SK-N-SH (cell line): ENCODE measurements around the gene GRB10. TPM values are rescaled to one million over a fixed set of nuclear protein-coding genes. Genes with fewer than 3 reads are reported as not detected.

Experiments used
- CTCF ChIA-PET: fragments of 300-600, 350-600 bp; formaldehyde crosslinking; extraction: SDS; loops from one replicate; lab custom pipeline; 2021; lab: Yijun Ruan, JAX
- POLR2A ChIA-PET: fragments of 350-600 bp; sonication (Branson Sonifier 250); formaldehyde crosslinking; extraction: SDS; loops from one replicate; lab custom pipeline; 2020; ENCODE audit warnings: antibody characterized with exemption, inconsistent platforms; lab: Yijun Ruan, JAX
- DNase-seq: peaks from one replicate; pipeline ENCODE4 v3.0.0; 2012
- H2AFZ ChIP-seq: fragments of 200-600 bp; sonication (generic); 2 replicates; pipeline ENCODE4 v1.8.1; 2016; ENCODE audit warnings: antibody characterized with exemption, mild to moderate bottlenecking, low read depth
- H3F3A ChIP-seq: fragments of 200-600 bp; sonication (generic); replicated peaks from 2 replicates; pipeline ENCODE3; 2016; ENCODE audit warnings: antibody characterized with exemption, mild to moderate bottlenecking; ENCODE audit not compliant: insufficient read depth
- H3K27ac ChIP-seq, 2 experiments: fragments of 200-500 bp in 1 of 2; fragments of 200-600 bp in 1 of 2; sonication (Bioruptor generic) in 1 of 2; sonication (generic), shearing (Covaris generic) in 1 of 2; 2 replicates each; pipeline versions ENCODE4 v1.5.1 to v1.6.1; 2014 to 2016; ENCODE audit warnings: low read depth in 2 of 2, inconsistent platforms in 1 of 2, low read length in 1 of 2, mild to moderate bottlenecking in 1 of 2, mixed read lengths in 1 of 2
- H3K27me3 ChIP-seq: fragments of 200-600 bp; sonication (generic), shearing (Covaris generic); 2 replicates; pipeline ENCODE4 v1.6.1; 2016; ENCODE audit warnings: mixed run types; ENCODE audit not compliant: insufficient read depth
- H3K36me3 ChIP-seq, 2 experiments: fragments of 200-500 bp in 1 of 2; fragments of 200-600 bp in 1 of 2; sonication (Bioruptor generic) in 1 of 2; sonication (generic) in 1 of 2; replicated peaks in 1 of 2; 2 replicates each; pipeline versions ENCODE3 to v1.5.1; 2014 to 2016; ENCODE audit warnings: low read length in 1 of 2, mild to moderate bottlenecking in 1 of 2; ENCODE audit not compliant: insufficient read depth in 2 of 2, control insufficient read depth in 1 of 2
- H3K4me1 ChIP-seq, 2 experiments: fragments of 200-500 bp in 1 of 2; fragments of 200-600 bp in 1 of 2; sonication (Bioruptor generic) in 1 of 2; sonication (generic), shearing (Covaris generic) in 1 of 2; 2 replicates each; pipeline versions ENCODE4 v1.5.1 to v1.6.1; 2014 to 2016; ENCODE audit warnings: low read depth in 1 of 2, low read length in 1 of 2, mixed run types in 1 of 2; ENCODE audit not compliant: insufficient read depth in 2 of 2, control insufficient read depth in 1 of 2
- H3K4me2 ChIP-seq: fragments of 200-600 bp; sonication (generic), shearing (Covaris generic); 2 replicates; pipeline ENCODE4 v1.6.1; 2017; ENCODE audit warnings: mixed run types
- H3K4me3 ChIP-seq, 2 experiments: fragments of 200-500 bp in 1 of 2; fragments of 200-600 bp in 1 of 2; sonication (Bioruptor generic) in 1 of 2; sonication (generic), shearing (Covaris generic) in 1 of 2; 2 replicates each; pipeline versions ENCODE4 v1.5.1 to v1.8.1; 2014 to 2016; ENCODE audit warnings: low read depth in 2 of 2, inconsistent platforms in 1 of 2, low read length in 1 of 2, mild to moderate bottlenecking in 1 of 2, mixed read lengths in 1 of 2, moderate library complexity in 1 of 2
- H3K79me2 ChIP-seq: fragments of 200-600 bp; sonication (generic); 2 replicates; pipeline ENCODE4 v1.8.1; 2017; ENCODE audit warnings: mild to moderate bottlenecking; ENCODE audit not compliant: insufficient read depth
- H3K9ac ChIP-seq: fragments of 200-600 bp; sonication (generic); 2 replicates; pipeline ENCODE4 v1.6.1; 2017; ENCODE audit warnings: mixed run types
- H3K9me2 ChIP-seq: fragments of 200-600 bp; sonication (generic); 2 replicates; pipeline ENCODE4 v1.6.1; 2017; ENCODE audit warnings: mixed run types
- H3K9me3 ChIP-seq: fragments of 200-600 bp; sonication (generic); 2 replicates; pipeline ENCODE4 v1.6.1; 2017; ENCODE audit warnings: mixed run types, mild to moderate bottlenecking, moderate library complexity
- H4K20me1 ChIP-seq: fragments of 200-600 bp; sonication (generic); 2 replicates; pipeline ENCODE4 v1.6.1; 2017; ENCODE audit warnings: mild to moderate bottlenecking, mixed run types; ENCODE audit not compliant: insufficient read depth
- CHD2 ChIP-seq: fragments of 150-350 bp; IDR thresholded peaks from 2 replicates; pipeline ENCODE4 v1.6.1; 2018; ENCODE audit warnings: low read length; ENCODE audit not compliant: partially characterized antibody
- EZH2phosphoT487 ChIP-seq: fragments of 200-600 bp; sonication (generic); IDR thresholded peaks from 2 replicates; pipeline ENCODE4 v1.6.1; 2017; ENCODE audit warnings: low read depth, mixed run types, mild to moderate bottlenecking, antibody characterized with exemption, moderate library complexity, borderline replicate concordance
- FOXJ3 ChIP-seq: sonication (generic); formaldehyde crosslinking; IDR thresholded peaks from 2 replicates; pipeline ENCODE4 v1.5.1; 2020; ENCODE audit warnings: mild to moderate bottlenecking, missing genetic modification reagents
- FOXM1 ChIP-seq: IDR thresholded peaks from 2 replicates; pipeline ENCODE4 v1.4.0; 2012; ENCODE audit warnings: low read depth, mild to moderate bottlenecking
- GABPA ChIP-seq: IDR thresholded peaks from 2 replicates; pipeline ENCODE4 v1.4.0; 2012; ENCODE audit warnings: low read depth, mild to moderate bottlenecking
- GATA2 ChIP-seq: sonication (generic); formaldehyde crosslinking; IDR thresholded peaks from 2 replicates; pipeline ENCODE4 v1.5.0; 2020; ENCODE audit warnings: mild to moderate bottlenecking, missing genetic modification reagents
- JUND ChIP-seq: IDR thresholded peaks from 2 replicates; pipeline ENCODE4 v1.4.0; 2012
- MXI1 ChIP-seq: IDR thresholded peaks from 2 replicates; pipeline ENCODE4 v1.6.1; 2012; ENCODE audit warnings: mild to moderate bottlenecking, low read depth, low read length, improper control_type of control experiment
- NFIC ChIP-seq: IDR thresholded peaks from 2 replicates; pipeline ENCODE4 v1.4.0; 2012; ENCODE audit warnings: borderline replicate concordance
- RAD21 ChIP-seq: IDR thresholded peaks from 2 replicates; pipeline ENCODE4 v1.6.1; 2012; ENCODE audit warnings: mild to moderate bottlenecking, low read length
- RCOR1 ChIP-seq: fragments of 150-350 bp; IDR thresholded peaks from 2 replicates; pipeline ENCODE4 v1.6.1; 2017; ENCODE audit warnings: antibody characterized with exemption, low read length
- RFX5 ChIP-seq: IDR thresholded peaks from 2 replicates; pipeline ENCODE4 v1.6.1; 2012; ENCODE audit warnings: mild to moderate bottlenecking, improper control_type of control experiment, low read length
- RXRA ChIP-seq: IDR thresholded peaks from 2 replicates; pipeline ENCODE4 v1.4.0; 2012; ENCODE audit warnings: low read depth, mild to moderate bottlenecking, borderline replicate concordance
- SIN3A ChIP-seq: IDR thresholded peaks from 2 replicates; pipeline ENCODE4 v1.6.1; 2012; ENCODE audit warnings: low read depth, mild to moderate bottlenecking, low read length, moderate library complexity, borderline replicate concordance
- SMC3 ChIP-seq: IDR thresholded peaks from 2 replicates; pipeline ENCODE4 v1.6.1; 2012; ENCODE audit warnings: low read depth, low read length, improper control_type of control experiment
- TCF12 ChIP-seq: IDR thresholded peaks from 2 replicates; pipeline ENCODE4 v1.4.0; 2012
- TEAD4 ChIP-seq: IDR thresholded peaks from 2 replicates; pipeline ENCODE4 v1.4.0; 2012; ENCODE audit warnings: mild to moderate bottlenecking, borderline replicate concordance; ENCODE audit not compliant: insufficient read depth
- WGBS: methylation state at CpG from one replicate; pipeline ENCODE4 v1.1.6; 2017; ENCODE audit warnings: low lambda C conversion rate; 5-methylcytosine and 5-hydroxymethylcytosine counted together
- polyA plus RNA-seq, 3 experiments: library from polyadenylated mRNA; depleted of rRNA; stranded (reverse); fragments of >200 nt; gene quantifications; 2 replicates each; pipeline ENCODE4 v1.2.3, GENCODE V29; 2012
- TF ChIP-seq, protein P1 (sequence below): fragments of 150-350 bp; IDR thresholded peaks from 2 replicates; pipeline ENCODE4 v1.6.1; 2017; ENCODE audit warnings: antibody characterized with exemption, low read length, low read depth, borderline replicate concordance
- TF ChIP-seq, protein P2 (sequence below): fragments of 200-600 bp; sonication (generic); IDR thresholded peaks from 2 replicates; pipeline ENCODE4 v1.6.1; 2017; ENCODE audit warnings: antibody characterized with exemption, mild to moderate bottlenecking, moderate library complexity
- TF ChIP-seq, protein P3 (sequence below): IDR thresholded peaks from 2 replicates; pipeline ENCODE4 v1.4.0; 2012; ENCODE audit warnings: low read depth

GRB10 gene
- polyA plus RNA-seq, 1 of the 3 experiments (the other 2 are of a cell fraction), result 5.1 TPM

DNA sequence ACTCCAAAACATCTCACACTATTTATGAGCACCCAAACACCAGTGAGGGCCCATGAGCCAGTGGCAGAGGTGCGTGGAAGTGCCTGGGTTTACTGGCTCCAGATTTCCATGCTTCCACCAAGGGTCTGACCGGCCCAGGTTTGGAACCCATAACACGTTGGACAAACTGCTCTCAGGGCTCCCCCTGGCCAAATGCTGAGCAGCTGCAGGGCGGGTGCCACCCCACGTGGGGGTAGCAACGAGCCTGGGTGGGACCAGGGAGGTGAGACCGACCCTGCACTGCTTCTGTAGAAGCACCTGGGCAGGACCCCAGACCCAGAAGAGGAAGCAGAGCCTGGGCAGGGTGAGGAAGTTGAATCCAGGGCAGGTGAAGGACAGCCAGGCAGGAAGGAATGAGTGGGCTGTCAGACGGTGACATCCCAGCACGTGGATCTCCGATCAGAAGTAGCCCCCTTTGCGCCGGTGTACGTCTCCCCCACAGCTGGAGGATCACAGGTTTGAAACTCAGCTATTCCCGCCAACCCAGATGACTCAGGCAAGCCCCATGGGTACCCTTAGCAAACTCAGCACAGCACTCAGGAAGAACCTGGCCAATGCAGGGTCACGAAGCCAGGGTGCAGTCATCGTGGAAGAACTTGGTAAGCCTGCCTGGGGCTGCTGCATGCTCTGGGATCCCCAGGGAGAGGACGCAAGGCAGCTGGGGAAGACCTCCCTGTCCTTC lies 117.1 kb downstream of the GRB10 start:
- H2AFZ ChIP-seq, result no peak overlapping the region
- peaks cover 0 to 31% of the 10 kb centered on the region in 2 experiments for H3K36me3 ChIP-seq
- H3K4me2 ChIP-seq, result no peak overlapping the region
- H3K4me1 ChIP-seq, result peaks cover 8 to 13% of the 10 kb centered on the region in 2 experiments; a peak in 3 of 4 replicates
- H3K9me3 ChIP-seq, result no peaks in the 10 kb centered on the region
- ChIA-PET POLR2A (interaction anchor here (1.4 kb wide), 1 partner anchor 199 kb away, joined by 3 read pairs; no protein-coding TSS in a partner anchor), CTCF (interaction anchor here (0.9 to 2.8 kb wide), 5 partner anchors 10 to 198 kb away, joined by 3 to 12 read pairs (median 9); no protein-coding TSS in a partner anchor)
- H3F3A ChIP-seq, result no peaks in the 10 kb centered on the region
- H3K4me3 ChIP-seq, result no peak overlapping the region
- H3K27ac ChIP-seq, result no peak overlapping the region
- H4K20me1 ChIP-seq, result peaks cover 96% of the 10 kb centered on the region
- no peak overlapping the region for H3K9ac ChIP-seq
- 62% methylated on average over 17 of the region's 17 CpGs for WGBS
- TF ChIP-seq FOXM1, result no peak
- no peak for TF ChIP-seq TCF12
- no peak for TF ChIP-seq RFX5
- no peak for TF ChIP-seq GATA2 (CRISPR knock-in tag)
- no peak for TF ChIP-seq RXRA
- no peak for TF ChIP-seq TEAD4
- TF ChIP-seq RAD21, result no peak
- no peak for TF ChIP-seq FOXJ3 (CRISPR knock-in tag)
- no peak for TF ChIP-seq CHD2
- TF ChIP-seq, protein P1, sequence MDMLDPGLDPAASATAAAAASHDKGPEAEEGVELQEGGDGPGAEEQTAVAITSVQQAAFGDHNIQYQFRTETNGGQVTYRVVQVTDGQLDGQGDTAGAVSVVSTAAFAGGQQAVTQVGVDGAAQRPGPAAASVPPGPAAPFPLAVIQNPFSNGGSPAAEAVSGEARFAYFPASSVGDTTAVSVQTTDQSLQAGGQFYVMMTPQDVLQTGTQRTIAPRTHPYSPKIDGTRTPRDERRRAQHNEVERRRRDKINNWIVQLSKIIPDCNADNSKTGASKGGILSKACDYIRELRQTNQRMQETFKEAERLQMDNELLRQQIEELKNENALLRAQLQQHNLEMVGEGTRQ, result no peak
- TF ChIP-seq SIN3A, result no peak
- TF ChIP-seq, protein P2, sequence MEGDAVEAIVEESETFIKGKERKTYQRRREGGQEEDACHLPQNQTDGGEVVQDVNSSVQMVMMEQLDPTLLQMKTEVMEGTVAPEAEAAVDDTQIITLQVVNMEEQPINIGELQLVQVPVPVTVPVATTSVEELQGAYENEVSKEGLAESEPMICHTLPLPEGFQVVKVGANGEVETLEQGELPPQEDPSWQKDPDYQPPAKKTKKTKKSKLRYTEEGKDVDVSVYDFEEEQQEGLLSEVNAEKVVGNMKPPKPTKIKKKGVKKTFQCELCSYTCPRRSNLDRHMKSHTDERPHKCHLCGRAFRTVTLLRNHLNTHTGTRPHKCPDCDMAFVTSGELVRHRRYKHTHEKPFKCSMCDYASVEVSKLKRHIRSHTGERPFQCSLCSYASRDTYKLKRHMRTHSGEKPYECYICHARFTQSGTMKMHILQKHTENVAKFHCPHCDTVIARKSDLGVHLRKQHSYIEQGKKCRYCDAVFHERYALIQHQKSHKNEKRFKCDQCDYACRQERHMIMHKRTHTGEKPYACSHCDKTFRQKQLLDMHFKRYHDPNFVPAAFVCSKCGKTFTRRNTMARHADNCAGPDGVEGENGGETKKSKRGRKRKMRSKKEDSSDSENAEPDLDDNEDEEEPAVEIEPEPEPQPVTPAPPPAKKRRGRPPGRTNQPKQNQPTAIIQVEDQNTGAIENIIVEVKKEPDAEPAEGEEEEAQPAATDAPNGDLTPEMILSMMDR, result no peak; the same call in 1 of the 2 replicates
- TF ChIP-seq SMC3, result no peak
- TF ChIP-seq EZH2phosphoT487, result no peak
- TF ChIP-seq, protein P3, sequence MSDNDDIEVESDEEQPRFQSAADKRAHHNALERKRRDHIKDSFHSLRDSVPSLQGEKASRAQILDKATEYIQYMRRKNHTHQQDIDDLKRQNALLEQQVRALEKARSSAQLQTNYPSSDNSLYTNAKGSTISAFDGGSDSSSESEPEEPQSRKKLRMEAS, result no peak
- no peak for TF ChIP-seq RCOR1
- TF ChIP-seq GABPA, result no peak
- TF ChIP-seq JUND, result no peak
- no peak for TF ChIP-seq NFIC
- no peak for TF ChIP-seq MXI1
- peaks cover 34% of the 10 kb centered on the region for H3K79me2 ChIP-seq
- no peak for DNase-seq
- no peaks in the 10 kb centered on the region for H3K9me2 ChIP-seq
- no peaks in the 10 kb centered on the region for H3K27me3 ChIP-seq
